ENCODE measurements around the gene NKX2-4.

The NKX2-4 gene

GRCh38 chr20:21389368-21389767 lies 8.0 kb downstream of the NKX2-4 start:
- in situ Hi-C loops (cut with HindIII; ENCODE audit: low sequenced_read_pairs): no loop called here
- no peak for TF ChIP-seq CTCF (IDR thresholded peaks at IDR 0.05; ENCODE audit: low read depth, low read length, missing control alignments)
- no peak for DNase-seq (ENCODE audit: low read depth)
- H3K4me3 ChIP-seq (ENCODE audit: low read depth, low read length): no peak overlapping the region

GRCh38 chr20:21388566-21388965 lies 8.8 kb downstream of the NKX2-4 start:
- no peak for DNase-seq (ENCODE audit: low read depth)
- in situ Hi-C loops (cut with HindIII; ENCODE audit: low sequenced_read_pairs): no loop called here
- no peak overlapping the region for H3K4me3 ChIP-seq (ENCODE audit: low read depth, low read length)
- no peak for TF ChIP-seq CTCF (IDR thresholded peaks at IDR 0.05; ENCODE audit: low read depth, low read length, missing control alignments)

DNA sequence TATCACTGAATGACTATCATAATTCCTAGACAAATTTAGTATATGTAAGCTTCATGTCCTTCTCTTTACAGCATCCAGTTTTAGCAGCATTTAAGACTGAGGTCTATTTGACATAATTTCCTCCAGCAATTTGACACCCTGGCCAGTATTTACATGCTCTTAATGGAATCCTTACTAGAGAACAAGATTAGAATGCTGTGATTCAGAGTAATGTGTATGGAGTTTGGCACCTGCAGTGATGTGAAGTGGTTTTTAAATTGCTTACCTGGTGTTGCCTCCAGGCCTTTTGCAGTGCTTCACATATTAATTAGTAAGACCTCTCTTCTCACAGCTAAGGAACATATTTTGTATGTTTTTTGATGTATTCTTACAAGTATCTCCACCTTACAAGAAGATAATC lies 9.8 kb downstream of the NKX2-4 start:
- no peak overlapping the region for H3K4me3 ChIP-seq (ENCODE audit: low read depth, low read length)
- in situ Hi-C loops (cut with HindIII; ENCODE audit: low sequenced_read_pairs): no loop called here
- no peak for DNase-seq (ENCODE audit: low read depth)
- TF ChIP-seq CTCF (IDR thresholded peaks at IDR 0.05; ENCODE audit: low read depth, low read length, missing control alignments): no peak

- in situ Hi-C loops (cut with HindIII; ENCODE audit: low sequenced_read_pairs): no loop called here
These were observed 11.2 kb downstream of the NKX2-4 start for GRCh38 chr20:21386111-21386510.

GRCh38 chr20:21384308-21384892 lies 12.9 kb downstream of the NKX2-4 start:
- no peak overlapping the region for H3K4me3 ChIP-seq (ENCODE audit: low read depth, low read length)
- in situ Hi-C loops (cut with HindIII; ENCODE audit: low sequenced_read_pairs): no loop called here
- no peak for DNase-seq (ENCODE audit: low read depth)
- no peak for TF ChIP-seq CTCF (IDR thresholded peaks at IDR 0.05; ENCODE audit: low read depth, low read length, missing control alignments)

More at GRCh38 chr20:21386111-21386510, 11.2 kb downstream of the NKX2-4 start:
- no peak overlapping the region for H3K4me3 ChIP-seq (ENCODE audit: low read depth, low read length)
- TF ChIP-seq CTCF (IDR thresholded peaks at IDR 0.05; ENCODE audit: low read depth, low read length, missing control alignments): no peak
- no peak for DNase-seq (ENCODE audit: low read depth)

- no peak for DNase-seq (ENCODE audit: low read depth)
- TF ChIP-seq CTCF (IDR thresholded peaks at IDR 0.05; ENCODE audit: low read depth, low read length, missing control alignments): no peak
- no peak overlapping the region for H3K4me3 ChIP-seq (ENCODE audit: low read depth, low read length)
- in situ Hi-C loops (cut with HindIII; ENCODE audit: low sequenced_read_pairs): no loop called here
These were observed 15.7 kb downstream of the NKX2-4 start for GRCh38 chr20:21381619-21382018.

Data from astrocyte of the cerebellum (primary cell).